Measurements from ENCODE around the gene LY6G6F. TPM values are rescaled to one million over a fixed set of nuclear protein-coding genes. Genes with fewer than 3 reads are reported as not detected.
A peak's percentile ranks its signal among the peaks of the same experiment; 100 is the strongest.

The LY6G6F gene
- total and polyA plus RNA-seq, 2 of the 13 experiments (the other 11 are each of a cell fraction or from before 2014, with no cell fraction given): not detected

- no peak for TF ChIP-seq GABPA (IDR thresholded peaks at IDR 0.05; ENCODE audit: low read depth, low read length)
- TF ChIP-seq GABPA (CRISPR knock-in tag; IDR thresholded peaks at IDR 0.05; ENCODE audit: low read depth): no peak
- TF ChIP-seq ZNF883 (CRISPR knock-in tag; IDR thresholded peaks at IDR 0.05; ENCODE audit: not compliant biosample characterization): peak; percentile 92
- TF ChIP-seq ZBTB25 (CRISPR knock-in tag; IDR thresholded peaks at IDR 0.05): peak; percentile 82; the same call in 1 of the 2 replicates
- TF ChIP-seq ARID3A (IDR thresholded peaks at IDR 0.05; ENCODE audit: low read depth, low read length): no peak
- peak; percentile 25; the same call in 1 of the 2 replicates for TF ChIP-seq ZNF850 (CRISPR knock-in tag; conservative IDR thresholded peaks at IDR 0.05)
- peak; percentile 92 for TF ChIP-seq ZNF878 (CRISPR knock-in tag; IDR thresholded peaks at IDR 0.05)
- peak; percentile 63 for TF ChIP-seq ZNF263 (CRISPR knock-in tag; IDR thresholded peaks at IDR 0.05)
- TF ChIP-seq EED (CRISPR knock-in tag; IDR thresholded peaks at IDR 0.05): no peak
- TF ChIP-seq SRSF1 (optimal IDR thresholded peaks at IDR 0.05; ENCODE audit: low read depth, low read length): no peak
- TF ChIP-seq MAFF (IDR thresholded peaks at IDR 0.05; ENCODE audit: low read depth, low read length): no peak
- TF ChIP-seq TEAD2 (CRISPR knock-in tag; IDR thresholded peaks at IDR 0.05): peak; percentile 76; the same call in 1 of the 2 replicates
- peak; percentile 95 for TF ChIP-seq ZSCAN20 (CRISPR knock-in tag; IDR thresholded peaks at IDR 0.05; ENCODE audit: borderline replicate concordance)
- TF ChIP-seq ZNF317 (CRISPR knock-in tag; IDR thresholded peaks at IDR 0.05): no peak
- peak; percentile 70 for TF ChIP-seq NFKBIZ (CRISPR knock-in tag; IDR thresholded peaks at IDR 0.05)
- TF ChIP-seq TERF1 (CRISPR knock-in tag; IDR thresholded peaks at IDR 0.05): no peak
- no peak for TF ChIP-seq ATF7 (IDR thresholded peaks at IDR 0.05)
- TF ChIP-seq ATF7 (CRISPR knock-in tag; IDR thresholded peaks at IDR 0.05): no peak
- TF ChIP-seq CREBL2 (CRISPR knock-in tag; IDR thresholded peaks at IDR 0.05; ENCODE audit: borderline replicate concordance): no peak
- peak; percentile 48; the same call in 1 of the 2 replicates for TF ChIP-seq NR0B2 (CRISPR knock-in tag; IDR thresholded peaks at IDR 0.05)
- 0 out of 2 replicates have a peak, but pooled peaks have one; percentile 43 for TF ChIP-seq MLXIP (CRISPR knock-in tag; IDR thresholded peaks at IDR 0.05; ENCODE audit: borderline replicate concordance)
Observed at GRCh38 chr6:31660381-31661261, 46.0 kb upstream of the LY6G6F start, which contains the start of gene C6orf47 (continued).
